ENCODE data around the gene BCAS3.

Gene BCAS3

DNA sequence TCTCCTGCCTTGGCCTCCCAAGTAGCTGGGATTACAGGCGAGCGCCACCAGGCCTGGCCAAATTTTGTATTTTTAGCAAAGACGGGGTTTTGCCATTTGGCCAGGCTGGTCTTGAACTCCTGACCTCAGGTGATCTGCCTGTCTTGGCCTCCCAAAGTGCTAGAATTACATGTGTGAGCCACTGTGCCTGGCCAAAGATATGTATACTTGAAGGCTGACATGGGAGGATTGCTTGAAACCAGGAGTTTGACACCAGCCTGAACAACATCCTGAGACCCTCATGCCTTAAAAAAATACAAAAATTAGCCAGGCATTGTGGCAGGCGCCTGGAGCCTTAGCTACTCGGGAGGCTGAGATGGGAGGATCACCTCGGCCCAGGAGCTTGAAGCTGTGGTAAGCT, 3.1 kb downstream of the BCAS3 start:
- no peak overlapping the region for H3K4me3 ChIP-seq (replicated peaks in 1 of 2; ENCODE audit: low read depth in 2 of 2, low read length in 2 of 2)
- TF ChIP-seq, protein P1, sequence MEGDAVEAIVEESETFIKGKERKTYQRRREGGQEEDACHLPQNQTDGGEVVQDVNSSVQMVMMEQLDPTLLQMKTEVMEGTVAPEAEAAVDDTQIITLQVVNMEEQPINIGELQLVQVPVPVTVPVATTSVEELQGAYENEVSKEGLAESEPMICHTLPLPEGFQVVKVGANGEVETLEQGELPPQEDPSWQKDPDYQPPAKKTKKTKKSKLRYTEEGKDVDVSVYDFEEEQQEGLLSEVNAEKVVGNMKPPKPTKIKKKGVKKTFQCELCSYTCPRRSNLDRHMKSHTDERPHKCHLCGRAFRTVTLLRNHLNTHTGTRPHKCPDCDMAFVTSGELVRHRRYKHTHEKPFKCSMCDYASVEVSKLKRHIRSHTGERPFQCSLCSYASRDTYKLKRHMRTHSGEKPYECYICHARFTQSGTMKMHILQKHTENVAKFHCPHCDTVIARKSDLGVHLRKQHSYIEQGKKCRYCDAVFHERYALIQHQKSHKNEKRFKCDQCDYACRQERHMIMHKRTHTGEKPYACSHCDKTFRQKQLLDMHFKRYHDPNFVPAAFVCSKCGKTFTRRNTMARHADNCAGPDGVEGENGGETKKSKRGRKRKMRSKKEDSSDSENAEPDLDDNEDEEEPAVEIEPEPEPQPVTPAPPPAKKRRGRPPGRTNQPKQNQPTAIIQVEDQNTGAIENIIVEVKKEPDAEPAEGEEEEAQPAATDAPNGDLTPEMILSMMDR (IDR thresholded peaks at IDR 0.05; ENCODE audit: low read depth, low read length): no peak

DNA sequence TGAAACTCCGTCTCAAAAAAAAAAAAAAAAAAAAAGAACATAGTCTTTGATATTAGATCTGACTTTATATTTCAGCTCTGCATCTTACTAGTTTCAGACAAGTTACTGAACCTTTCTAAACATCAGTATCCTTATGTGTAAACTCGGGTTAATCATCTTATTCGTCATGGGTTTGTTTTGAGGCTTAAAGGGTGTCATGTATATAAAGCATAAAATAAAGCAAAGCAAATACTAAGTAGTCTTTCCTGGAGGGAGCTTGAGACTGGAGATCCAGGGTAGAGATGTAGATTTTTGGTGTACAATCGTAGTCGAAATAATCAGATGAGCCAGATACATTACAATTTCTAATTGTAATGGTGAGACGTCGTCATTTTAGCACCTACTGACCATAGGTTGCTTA, 7.8 kb downstream of the BCAS3 start:
- no peak overlapping the region for H3K4me3 ChIP-seq (replicated peaks in 1 of 2; ENCODE audit: low read depth in 2 of 2, low read length in 2 of 2)
- no peak for DNase-seq (ENCODE audit: low read depth in 2 of 2)
- TF ChIP-seq, protein P1 (IDR thresholded peaks at IDR 0.05; ENCODE audit: low read depth, low read length): no peak

More for the DNA sequence above, 3.1 kb downstream of the BCAS3 start:
- no peak for DNase-seq (ENCODE audit: low read depth in 2 of 2)

DNA sequence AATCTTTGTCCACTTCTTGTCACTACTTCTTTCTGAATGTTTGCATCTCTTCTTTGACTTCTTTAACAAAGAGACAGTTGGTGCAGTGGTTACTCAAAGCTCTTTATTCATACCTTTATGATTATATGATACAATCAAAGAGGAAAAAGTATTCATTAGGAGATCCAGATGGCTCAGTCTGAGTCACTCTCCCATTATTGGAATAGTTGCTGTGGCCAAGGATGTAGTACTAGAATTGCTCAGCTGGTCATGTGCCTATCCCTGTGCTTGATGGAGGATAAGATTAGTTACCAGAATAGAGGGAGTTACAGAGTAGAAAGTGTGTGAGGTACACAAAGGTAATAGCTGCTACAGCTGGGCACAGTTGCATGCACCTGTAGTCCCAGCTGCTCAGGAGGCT, 18.3 kb downstream of the BCAS3 start:
- no peak overlapping the region for H3K4me3 ChIP-seq (replicated peaks in 1 of 2; ENCODE audit: low read depth in 2 of 2, low read length in 2 of 2)
- DNase-seq (ENCODE audit: low read depth in 2 of 2): peak in 1 of 2 donors; percentile 27
- TF ChIP-seq, protein P1 (IDR thresholded peaks at IDR 0.05; ENCODE audit: low read depth, low read length): no peak

DNA sequence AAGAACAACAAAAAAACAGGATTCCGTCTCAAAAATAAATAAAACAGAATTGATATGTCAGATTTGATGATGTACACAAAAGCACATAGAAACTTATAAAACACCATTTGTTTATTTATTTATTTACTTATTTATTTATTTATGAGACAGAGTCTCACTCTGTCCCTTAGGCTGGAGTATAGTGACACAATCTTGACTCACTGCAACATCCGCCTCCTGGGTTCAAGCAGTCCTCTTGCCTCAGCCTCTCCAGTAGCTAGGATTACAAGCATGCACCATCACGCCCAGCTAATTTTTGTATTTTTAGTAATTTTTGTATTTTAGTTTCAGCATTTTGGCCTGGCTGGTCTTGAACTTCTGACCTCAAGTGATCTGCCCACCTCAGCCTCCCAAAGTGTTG, 21.4 kb downstream of the BCAS3 start:
- peak in 1 of 2 donors; percentile 12 for DNase-seq (ENCODE audit: low read depth in 2 of 2)
- H3K4me3 ChIP-seq (replicated peaks in 1 of 2; ENCODE audit: low read depth in 2 of 2, low read length in 2 of 2): no peak overlapping the region
- TF ChIP-seq, protein P1 (IDR thresholded peaks at IDR 0.05; ENCODE audit: low read depth, low read length): no peak

DNA sequence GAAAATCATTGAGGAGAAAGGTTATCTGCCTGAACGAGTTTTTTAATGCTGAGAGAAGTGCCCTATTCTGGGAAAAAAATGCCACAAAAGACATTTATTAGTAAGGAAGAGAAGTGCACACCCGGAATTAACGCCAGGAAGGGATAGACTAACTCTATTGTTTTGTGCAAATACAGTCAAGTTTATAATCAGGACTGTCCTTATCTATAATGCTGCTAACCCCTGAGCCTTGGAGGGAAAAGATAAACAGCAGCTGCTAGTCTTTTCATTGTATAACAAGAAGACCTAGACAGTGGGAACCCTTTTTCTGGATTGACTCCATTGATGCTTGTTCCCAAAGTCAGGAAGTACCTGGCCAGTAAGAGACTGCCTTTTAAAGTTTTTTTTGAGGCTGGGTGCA, 26.5 kb downstream of the BCAS3 start:
- H3K4me3 ChIP-seq (replicated peaks in 1 of 2; ENCODE audit: low read depth in 2 of 2, low read length in 2 of 2): no peak overlapping the region
- DNase-seq (ENCODE audit: low read depth in 2 of 2): no peak
- TF ChIP-seq, protein P1 (IDR thresholded peaks at IDR 0.05; ENCODE audit: low read depth, low read length): no peak

DNA sequence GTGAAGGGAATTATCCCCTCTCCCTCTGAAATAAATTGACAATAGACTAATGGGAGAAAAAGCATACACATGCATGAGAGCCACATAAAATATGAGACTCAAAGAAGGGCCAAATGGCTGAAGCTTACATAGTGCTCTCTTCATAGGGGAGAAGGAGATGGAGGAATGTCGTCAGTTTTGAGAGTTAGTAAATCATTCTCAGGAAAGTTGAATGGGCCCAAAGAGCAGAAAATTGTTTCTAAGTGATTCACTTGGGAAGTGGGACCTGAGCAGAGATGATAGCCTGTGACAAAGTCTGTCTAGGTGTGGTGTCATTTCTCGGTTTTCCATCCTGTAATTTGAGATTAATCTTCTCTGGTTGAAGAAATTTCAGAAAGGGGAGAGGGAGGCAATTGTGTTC, 35.0 kb downstream of the BCAS3 start:
- DNase-seq (ENCODE audit: low read depth in 2 of 2): no peak
- no peak overlapping the region for H3K4me3 ChIP-seq (replicated peaks in 1 of 2; ENCODE audit: low read depth in 2 of 2, low read length in 2 of 2)
- TF ChIP-seq, protein P1 (IDR thresholded peaks at IDR 0.05; ENCODE audit: low read depth, low read length): no peak

DNA sequence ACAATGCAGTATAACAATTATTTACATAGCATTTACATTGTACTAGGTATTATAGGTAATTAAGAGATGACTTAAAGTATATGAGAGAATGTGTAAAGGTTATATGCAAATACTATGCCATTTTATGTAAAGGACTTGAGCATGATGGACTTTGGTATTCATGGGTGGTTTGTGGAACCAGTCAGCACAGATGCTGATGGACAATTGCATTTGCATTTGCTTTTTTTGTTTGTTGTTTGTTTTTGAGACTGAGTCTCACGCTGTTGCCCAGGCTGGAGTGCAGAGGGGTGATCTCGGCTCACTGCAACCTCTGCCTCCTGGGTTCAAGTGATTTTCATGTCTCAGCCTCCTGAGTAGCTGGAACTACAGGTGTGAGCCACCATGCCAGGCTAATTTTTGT, 36.0 kb downstream of the BCAS3 start:
- no peak overlapping the region for H3K4me3 ChIP-seq (replicated peaks in 1 of 2; ENCODE audit: low read depth in 2 of 2, low read length in 2 of 2)
- no peak for DNase-seq (ENCODE audit: low read depth in 2 of 2)
- TF ChIP-seq, protein P1 (IDR thresholded peaks at IDR 0.05; ENCODE audit: low read depth, low read length): no peak
